GM12864 (cell line): Measurements from ENCODE around the gene METTL18.

Source experiments
- DNase-seq: peaks from one replicate; pipeline ENCODE4 v3.0.0-alpha.2; 2011; ENCODE audit warnings: low read depth
- H3K4me3 ChIP-seq: 2 replicates; pipeline ENCODE4 v1.5.1; 2011; ENCODE audit warnings: mild to moderate bottlenecking, low read depth, low read length, control low read depth
- CTCF ChIP-seq: IDR thresholded peaks from 2 replicates; pipeline ENCODE4 v1.5.1; 2011; ENCODE audit warnings: low read depth, mild to moderate bottlenecking, moderate library complexity, low read length, control low read depth, inconsistent platforms; ENCODE audit errors: missing control alignments

Gene METTL18

GRCh38 chr1:169768161-169768560 is 26.5 kb downstream of the METTL18 start:
- no peak for TF ChIP-seq CTCF
- no peak overlapping the region for H3K4me3 ChIP-seq
- no peak for DNase-seq

- no peak overlapping the region for H3K4me3 ChIP-seq
- no peak for DNase-seq
Measured at GRCh38 chr1:169765580-169766331, 29.0 kb downstream of the METTL18 start.

GRCh38 chr1:169764919-169765318 is 29.8 kb downstream of the METTL18 start:
- no peak overlapping the region for H3K4me3 ChIP-seq
- TF ChIP-seq CTCF, result no peak
- DNase-seq, result no peak

More at GRCh38 chr1:169765580-169766331, 29.0 kb downstream of the METTL18 start:
- no peak for TF ChIP-seq CTCF

GRCh38 chr1:169762699-169763098 is 32.0 kb downstream of the METTL18 start:
- H3K4me3 ChIP-seq, result no peak overlapping the region
- DNase-seq, result no peak
- no peak for TF ChIP-seq CTCF

GRCh38 chr1:169759038-169759437 is 35.7 kb downstream of the METTL18 start:
- no peak overlapping the region for H3K4me3 ChIP-seq
- TF ChIP-seq CTCF, result no peak
- DNase-seq, result no peak

- no peak for TF ChIP-seq CTCF
- H3K4me3 ChIP-seq, result no peak overlapping the region
Measured at GRCh38 chr1:169753549-169753948, 41.2 kb downstream of the METTL18 start.

GRCh38 chr1:169750041-169750440 is 44.7 kb downstream of the METTL18 start:
- no peak for TF ChIP-seq CTCF
- H3K4me3 ChIP-seq, result no peak overlapping the region
- DNase-seq, result no peak

More at GRCh38 chr1:169753549-169753948, 41.2 kb downstream of the METTL18 start:
- no peak for DNase-seq
